Coronary artery (tissue), 2 donors: ENCODE measurements around the gene GPC6.

Source experiments
- DNase-seq: peaks from one replicate; pipeline ENCODE4 v3.0.0-alpha.2; 2017; ENCODE audit warnings: low spot score
- H3K27ac ChIP-seq, 2 donors: fragments of 200-600 bp; sonication (generic); one replicate each; pipeline ENCODE4 v1.5.1; 2016 to 2019
- H3K4me3 ChIP-seq: fragments of 200-600 bp; sonication (generic); 2 replicates; pipeline ENCODE4 v1.5.1; 2016; ENCODE audit warnings: mild to moderate bottlenecking, moderate library complexity
- CTCF ChIP-seq: fragments of 200-600 bp; sonication (generic); IDR thresholded peaks from one replicate; pipeline ENCODE4 v1.5.1; 2019; ENCODE audit warnings: antibody characterized with exemption

The GPC6 gene

GRCh38 chr13:93775027-93775426, 548.4 kb downstream of the GPC6 start:
- Histone ChIP-seq H3K4me3 (no peak overlapping the region), H3K27ac (peak overlapping the region in 1 of 2 donors; percentile 72)
- no peak for TF ChIP-seq CTCF
- no peak for DNase-seq

GRCh38 chr13:93775507-93776108, 549.0 kb downstream of the GPC6 start:
- TF ChIP-seq CTCF, result no peak
- H3K27ac ChIP-seq, result peak overlapping the region in 1 of 2 donors; percentile 74
- H3K4me3 ChIP-seq, result peak overlapping the region; percentile 26
- no peak for DNase-seq

- no peak for DNase-seq
- H3K27ac ChIP-seq, result peak overlapping the region in 1 of 2 donors; percentile 74
- TF ChIP-seq CTCF, result no peak
- H3K4me3 ChIP-seq, result no peak overlapping the region
These were observed 550.3 kb downstream of the GPC6 start for GRCh38 chr13:93776936-93777335.

GRCh38 chr13:93777504-93777903, 550.9 kb downstream of the GPC6 start:
- Histone ChIP-seq H3K27ac (peak overlapping the region in 1 of 2 donors; percentile 74), H3K4me3 (no peak overlapping the region)
- TF ChIP-seq CTCF, result no peak
- no peak for DNase-seq

- Histone ChIP-seq H3K4me3 (no peak overlapping the region), H3K27ac (peak overlapping the region in 1 of 2 donors; percentile 67)
- no peak for DNase-seq
- no peak for TF ChIP-seq CTCF
These were observed 551.9 kb downstream of the GPC6 start for GRCh38 chr13:93778548-93778947.

GRCh38 chr13:93784191-93784590, 557.6 kb downstream of the GPC6 start:
- Histone ChIP-seq H3K4me3 (no peak overlapping the region), H3K27ac (no peak overlapping the region)
- no peak for TF ChIP-seq CTCF
- no peak for DNase-seq

- no peak for DNase-seq
- no peak for TF ChIP-seq CTCF
- no peak overlapping the region for H3K4me3 ChIP-seq
- H3K27ac ChIP-seq, result no peak overlapping the region
These were observed 560.4 kb downstream of the GPC6 start for GRCh38 chr13:93786846-93787489.
